Liver (tissue), 9 donors: ENCODE data around the gene PCNX4. TPM values are rescaled to one million over a fixed set of nuclear protein-coding genes. Genes with fewer than 3 reads are reported as not detected.

ENCODE experiments used
- DNase-seq: peaks from one replicate; pipeline ENCODE4 v3.0.0-alpha.2; 2017; ENCODE audit warnings: low spot score
- H3K27ac ChIP-seq, 2 donors: one replicate each; pipeline ENCODE4 v1.7.0; 2013; ENCODE audit warnings: inconsistent platforms in 2 of 2, low read length in 2 of 2, control low read depth in 1 of 2, low read depth in 1 of 2, mild to moderate bottlenecking in 1 of 2
- H3K27me3 ChIP-seq, 4 donors: one replicate each; pipeline versions ENCODE4 v1.6.1 to v1.7.0; 2013; ENCODE audit warnings: low read length in 3 of 4, inconsistent platforms in 1 of 4, mild to moderate bottlenecking in 1 of 4, moderate library complexity in 1 of 4; ENCODE audit not compliant: control insufficient read depth in 4 of 4, insufficient read depth in 4 of 4
- H3K36me3 ChIP-seq, 4 donors: one replicate each; pipeline versions ENCODE4 v1.6.1 to v1.7.0; 2013; ENCODE audit warnings: low read length in 3 of 4, mild to moderate bottlenecking in 3 of 4, low read depth in 1 of 4, moderate library complexity in 1 of 4; ENCODE audit not compliant: control insufficient read depth in 4 of 4, insufficient read depth in 3 of 4
- H3K4me1 ChIP-seq, 4 donors: one replicate each; pipeline versions ENCODE4 v1.6.1 to v1.7.0; 2013; ENCODE audit warnings: low read length in 3 of 4, mild to moderate bottlenecking in 3 of 4, moderate library complexity in 1 of 4; ENCODE audit not compliant: control insufficient read depth in 4 of 4, insufficient read depth in 4 of 4
- H3K4me3 ChIP-seq, 3 donors: one replicate each; pipeline versions ENCODE4 v1.6.1 to v1.7.0; 2013; ENCODE audit warnings: low read length in 3 of 3, control low read depth in 1 of 3, low read depth in 1 of 3, mild to moderate bottlenecking in 1 of 3
- H3K9ac ChIP-seq, 2 donors: one replicate each; pipeline ENCODE4 v1.7.0; 2013; ENCODE audit warnings: low read length in 2 of 2, mild to moderate bottlenecking in 2 of 2, moderate library complexity in 2 of 2, control low read depth in 1 of 2, low read depth in 1 of 2
- H3K9me3 ChIP-seq, 4 donors: one replicate each; pipeline versions ENCODE4 v1.6.1 to v1.7.0; 2013; ENCODE audit warnings: low read length in 3 of 4; ENCODE audit not compliant: control insufficient read depth in 4 of 4
- EGR1 ChIP-seq, 2 donors: IDR thresholded peaks; 2 replicates each; pipeline ENCODE4 v1.6.1; 2016 to 2018; ENCODE audit warnings: antibody characterized with exemption in 2 of 2, low read depth in 2 of 2
- FOXA1 ChIP-seq: IDR thresholded peaks from 2 replicates; pipeline ENCODE4 v1.6.1; 2016; ENCODE audit warnings: antibody characterized with exemption
- FOXA2 ChIP-seq: IDR thresholded peaks from 2 replicates; pipeline ENCODE4 v1.6.1; 2016; ENCODE audit warnings: antibody characterized with exemption
- GABPA ChIP-seq, 2 donors: IDR thresholded peaks in 1 of 2; conservative IDR thresholded peaks in 1 of 2; 2 replicates each; pipeline ENCODE4 v1.6.1; 2016; ENCODE audit warnings: antibody characterized with exemption in 2 of 2, mild to moderate bottlenecking in 1 of 2, moderate library complexity in 1 of 2
- HNF4A ChIP-seq, 2 donors: conservative IDR thresholded peaks; 2 replicates each; pipeline ENCODE4 v1.6.1; 2016; ENCODE audit warnings: antibody characterized with exemption in 2 of 2, mild to moderate bottlenecking in 2 of 2
- HNF4G ChIP-seq: IDR thresholded peaks from 2 replicates; pipeline ENCODE4 v1.6.1; 2016; ENCODE audit warnings: antibody characterized with exemption
- JUND ChIP-seq, 2 donors: IDR thresholded peaks; 2 replicates each; pipeline ENCODE4 v1.6.1; 2016; ENCODE audit warnings: antibody characterized with exemption in 2 of 2
- MAX ChIP-seq: IDR thresholded peaks from 2 replicates; pipeline ENCODE4 v1.6.1; 2016; ENCODE audit warnings: antibody characterized with exemption
- NR2F2 ChIP-seq: IDR thresholded peaks from 2 replicates; pipeline ENCODE4 v1.6.1; 2016; ENCODE audit warnings: antibody characterized with exemption
- RAD21 ChIP-seq, 2 donors: IDR thresholded peaks; 2 replicates each; pipeline ENCODE4 v1.6.1; 2016; ENCODE audit warnings: antibody characterized with exemption in 2 of 2, mild to moderate bottlenecking in 2 of 2
- RXRA ChIP-seq, 2 donors: IDR thresholded peaks; 2 replicates each; pipeline ENCODE4 v1.6.1; 2017 to 2018; ENCODE audit warnings: antibody characterized with exemption in 2 of 2, mild to moderate bottlenecking in 1 of 2
- SP1 ChIP-seq: IDR thresholded peaks from 2 replicates; pipeline ENCODE4 v1.6.1; 2018; ENCODE audit warnings: antibody characterized with exemption, mild to moderate bottlenecking
- TAF1 ChIP-seq: conservative IDR thresholded peaks from 2 replicates; pipeline ENCODE4 v1.6.1; 2016; ENCODE audit warnings: antibody characterized with exemption, mild to moderate bottlenecking
- YY1 ChIP-seq: IDR thresholded peaks from 2 replicates; pipeline ENCODE4 v1.6.1; 2016; ENCODE audit warnings: antibody characterized with exemption, mild to moderate bottlenecking
- ZBTB33 ChIP-seq: IDR thresholded peaks from 2 replicates; pipeline ENCODE4 v1.6.1; 2016; ENCODE audit warnings: antibody characterized with exemption
- WGBS: extraction: QIAGEN DNeasy Blood & Tissue Kit; methylation state at CpG from one replicate; pipeline ENCODE4 v1.1.7; 2013; 5-methylcytosine and 5-hydroxymethylcytosine counted together
- polyA plus RNA-seq, 2 donors: library from polyadenylated mRNA; stranded (reverse) in 1 of 2; unstranded in 1 of 2; fragments of 200-250 nt in 1 of 2; fragments of >200 nt in 1 of 2; fragmentation: Nextera tagmentation in 1 of 2; extraction: Ambion mirVana in 1 of 2; gene quantifications; one replicate each; pipeline versions ENCODE4 v1.2.1 to v1.2.3, GENCODE V29; 2013 to 2015
- total RNA-seq, 2 donors: library from RNA; depleted of rRNA; stranded (reverse); fragments of >200 nt; gene quantifications; one replicate each; pipeline ENCODE4 v1.2.3, GENCODE V29; 2014
- TF ChIP-seq, protein P1 (sequence below): fragments of 150-350 bp; IDR thresholded peaks from 2 replicates; pipeline ENCODE4 v1.5.1; 2017; ENCODE audit warnings: improper control_type of control experiment, low read depth, low read length; ENCODE audit not compliant: missing input control
- TF ChIP-seq, protein P2 (sequence below): IDR thresholded peaks from 2 replicates; pipeline ENCODE4 v1.6.1; 2016; ENCODE audit warnings: antibody characterized with exemption
- donor health status: healthy.
- donor health status: healthy.
- donor health status: healthy.
- donor health status: healthy.
- donor health status: healthy.

Gene PCNX4
- total and polyA plus RNA-seq, 4 donors = 5.4 to 30.6 (median 14.1) TPM

GRCh38 chr14:60051721-60052221 is 40.0 kb upstream of the PCNX4 start:
- Histone ChIP-seq H3K4me1 (no peaks in the 10 kb centered on the region), H3K36me3 (no peaks in the 10 kb centered on the region), H3K27me3 (no peaks in the 10 kb centered on the region), H3K27ac (no peak overlapping the region), H3K9ac (no peak overlapping the region), H3K9me3 (no peaks in the 10 kb centered on the region), H3K4me3 (no peak overlapping the region)
- no peak for TF ChIP-seq SP1
- no peak for TF ChIP-seq HNF4G
- no peak for TF ChIP-seq RAD21 (IDR thresholded peaks at IDR 0.05)
- no peak for TF ChIP-seq EGR1 (IDR thresholded peaks at IDR 0.05; ENCODE audit: low read depth in 2 of 2)
- no peak for TF ChIP-seq FOXA2
- no peak for TF ChIP-seq JUND (IDR thresholded peaks at IDR 0.05)
- no peak for TF ChIP-seq HNF4A (conservative IDR thresholded peaks at IDR 0.05)
- TF ChIP-seq GABPA (IDR thresholded peaks at IDR 0.05 in 1 of 2, conservative IDR thresholded peaks at IDR 0.05 in 1 of 2) = no peak
- no peak for TF ChIP-seq MAX
- 75% methylated on average over 3 of the region's 3 CpGs for WGBS
- DNase-seq = no peak

GRCh38 chr14:60058087-60058486 is 33.6 kb upstream of the PCNX4 start:
- H3K9ac ChIP-seq = no peak overlapping the region
- TF ChIP-seq ZBTB33 = no peak
- TF ChIP-seq RXRA (IDR thresholded peaks at IDR 0.05) = no peak
- no peak for TF ChIP-seq NR2F2
- TF ChIP-seq TAF1 = no peak
- TF ChIP-seq JUND (IDR thresholded peaks at IDR 0.05) = no peak
- no peak for TF ChIP-seq GABPA (IDR thresholded peaks at IDR 0.05 in 1 of 2, conservative IDR thresholded peaks at IDR 0.05 in 1 of 2)
- TF ChIP-seq, protein P1, sequence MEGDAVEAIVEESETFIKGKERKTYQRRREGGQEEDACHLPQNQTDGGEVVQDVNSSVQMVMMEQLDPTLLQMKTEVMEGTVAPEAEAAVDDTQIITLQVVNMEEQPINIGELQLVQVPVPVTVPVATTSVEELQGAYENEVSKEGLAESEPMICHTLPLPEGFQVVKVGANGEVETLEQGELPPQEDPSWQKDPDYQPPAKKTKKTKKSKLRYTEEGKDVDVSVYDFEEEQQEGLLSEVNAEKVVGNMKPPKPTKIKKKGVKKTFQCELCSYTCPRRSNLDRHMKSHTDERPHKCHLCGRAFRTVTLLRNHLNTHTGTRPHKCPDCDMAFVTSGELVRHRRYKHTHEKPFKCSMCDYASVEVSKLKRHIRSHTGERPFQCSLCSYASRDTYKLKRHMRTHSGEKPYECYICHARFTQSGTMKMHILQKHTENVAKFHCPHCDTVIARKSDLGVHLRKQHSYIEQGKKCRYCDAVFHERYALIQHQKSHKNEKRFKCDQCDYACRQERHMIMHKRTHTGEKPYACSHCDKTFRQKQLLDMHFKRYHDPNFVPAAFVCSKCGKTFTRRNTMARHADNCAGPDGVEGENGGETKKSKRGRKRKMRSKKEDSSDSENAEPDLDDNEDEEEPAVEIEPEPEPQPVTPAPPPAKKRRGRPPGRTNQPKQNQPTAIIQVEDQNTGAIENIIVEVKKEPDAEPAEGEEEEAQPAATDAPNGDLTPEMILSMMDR = no peak
- TF ChIP-seq, protein P2, sequence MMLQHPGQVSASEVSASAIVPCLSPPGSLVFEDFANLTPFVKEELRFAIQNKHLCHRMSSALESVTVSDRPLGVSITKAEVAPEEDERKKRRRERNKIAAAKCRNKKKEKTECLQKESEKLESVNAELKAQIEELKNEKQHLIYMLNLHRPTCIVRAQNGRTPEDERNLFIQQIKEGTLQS = no peak
- no peak for TF ChIP-seq RAD21 (IDR thresholded peaks at IDR 0.05)
- TF ChIP-seq HNF4G = no peak
- TF ChIP-seq SP1 = no peak
- no peak for TF ChIP-seq YY1
- TF ChIP-seq EGR1 (IDR thresholded peaks at IDR 0.05; ENCODE audit: low read depth in 2 of 2) = no peak
- TF ChIP-seq MAX = no peak
- no peak for TF ChIP-seq FOXA1
- TF ChIP-seq HNF4A (conservative IDR thresholded peaks at IDR 0.05) = no peak
- H3K4me3 ChIP-seq = no peak overlapping the region
- H3K4me1 ChIP-seq = no peaks in the 10 kb centered on the region
- no peaks in the 10 kb centered on the region for H3K36me3 ChIP-seq
- no peaks in the 10 kb centered on the region for H3K9me3 ChIP-seq
- no peaks in the 10 kb centered on the region for H3K27me3 ChIP-seq
- H3K27ac ChIP-seq = no peak overlapping the region
- WGBS = 84% methylated on average over 1 of the region's 1 CpG
- no peak for DNase-seq
